Mesothelial cell of epicardium (in vitro differentiated cells): ENCODE measurements around the gene NAALADL1. TPM values are rescaled to one million over a fixed set of nuclear protein-coding genes. Genes with fewer than 3 reads are reported as not detected.

Experiments used
- DNase-seq, 2 experiments: peaks; one replicate each; pipeline ENCODE4 v3.0.0; 2021; ENCODE audit warnings: low spot score in 2 of 2; ENCODE audit not compliant: unreplicated experiment in 2 of 2
- H3K27ac Mint-ChIP-seq: 2 replicates; pipeline ENCODE4 v1.8.0; 2021; ENCODE audit warnings: mixed read lengths
- H3K27me3 Mint-ChIP-seq: 2 replicates; pipeline ENCODE4 v1.8.0; 2021; ENCODE audit warnings: low read depth, mixed read lengths
- H3K36me3 Mint-ChIP-seq: 2 replicates; pipeline ENCODE4 v1.8.0; 2021; ENCODE audit warnings: mixed read lengths
- H3K4me1 Mint-ChIP-seq: 2 replicates; pipeline ENCODE4 v1.8.0; 2021; ENCODE audit warnings: mixed read lengths
- H3K4me3 Mint-ChIP-seq: 2 replicates; pipeline ENCODE4 v1.8.0; 2021; ENCODE audit warnings: mild to moderate bottlenecking, moderate library complexity, mixed read lengths
- H3K9me3 Mint-ChIP-seq: 2 replicates; pipeline ENCODE4 v1.8.0; 2021; ENCODE audit warnings: mixed read lengths
- total RNA-seq: library from RNA; stranded (reverse); gene quantifications from 3 replicates; pipeline ENCODE4 v1.2.1, GENCODE V29; 2021
- TF ChIP-seq, protein P1 (sequence below): fragments of 200-600 bp; sonication (generic); IDR thresholded peaks from one replicate; pipeline ENCODE4 v1.5.0; 2021; ENCODE audit warnings: antibody characterized with exemption; ENCODE audit not compliant: unreplicated experiment

Gene NAALADL1, protein sequence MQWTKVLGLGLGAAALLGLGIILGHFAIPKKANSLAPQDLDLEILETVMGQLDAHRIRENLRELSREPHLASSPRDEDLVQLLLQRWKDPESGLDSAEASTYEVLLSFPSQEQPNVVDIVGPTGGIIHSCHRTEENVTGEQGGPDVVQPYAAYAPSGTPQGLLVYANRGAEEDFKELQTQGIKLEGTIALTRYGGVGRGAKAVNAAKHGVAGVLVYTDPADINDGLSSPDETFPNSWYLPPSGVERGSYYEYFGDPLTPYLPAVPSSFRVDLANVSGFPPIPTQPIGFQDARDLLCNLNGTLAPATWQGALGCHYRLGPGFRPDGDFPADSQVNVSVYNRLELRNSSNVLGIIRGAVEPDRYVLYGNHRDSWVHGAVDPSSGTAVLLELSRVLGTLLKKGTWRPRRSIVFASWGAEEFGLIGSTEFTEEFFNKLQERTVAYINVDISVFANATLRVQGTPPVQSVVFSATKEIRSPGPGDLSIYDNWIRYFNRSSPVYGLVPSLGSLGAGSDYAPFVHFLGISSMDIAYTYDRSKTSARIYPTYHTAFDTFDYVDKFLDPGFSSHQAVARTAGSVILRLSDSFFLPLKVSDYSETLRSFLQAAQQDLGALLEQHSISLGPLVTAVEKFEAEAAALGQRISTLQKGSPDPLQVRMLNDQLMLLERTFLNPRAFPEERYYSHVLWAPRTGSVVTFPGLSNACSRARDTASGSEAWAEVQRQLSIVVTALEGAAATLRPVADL
- 1.2 to 1.8 TPM (median 1.5 TPM) in 3 replicates for total RNA-seq

DNA sequence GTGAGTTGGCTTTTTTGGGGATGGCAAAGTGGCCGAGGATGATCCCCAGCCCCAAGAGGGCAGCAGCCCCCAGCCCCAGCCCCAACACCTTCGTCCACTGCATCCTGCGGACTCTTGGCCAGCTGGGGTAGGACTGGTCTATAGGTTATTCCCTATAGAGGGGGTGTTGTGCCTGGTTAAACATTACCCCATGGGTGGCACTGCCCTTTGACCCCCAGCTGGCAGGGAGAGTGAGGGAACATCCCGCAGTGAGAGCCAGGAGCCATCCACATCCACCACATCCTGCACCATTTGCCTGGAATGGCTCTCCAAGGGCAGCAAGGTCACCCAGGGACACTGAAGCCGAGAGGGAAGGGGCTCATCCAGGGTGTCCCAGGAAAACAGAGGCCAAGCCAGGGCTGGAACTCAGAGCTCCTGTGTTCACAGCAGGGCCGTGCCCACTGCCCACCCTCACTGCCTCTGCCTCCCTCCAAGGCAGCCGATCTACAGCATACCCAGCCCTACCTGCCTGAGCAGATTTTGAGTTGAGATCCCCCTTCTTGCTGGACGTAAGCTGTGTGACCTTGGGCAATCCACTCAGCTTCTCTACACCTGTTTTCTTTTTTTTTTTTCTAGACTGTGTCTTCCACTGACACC, at the start of gene NAALADL1:
NAALADL1 (minus strand) TSS at position 135 of the 636 bp plus-strand sequence; CDS start at position 103, 32 bp downstream.
- no peaks in the 10 kb centered on the region for H3K9me3 Mint-ChIP-seq
- no peaks in the 10 kb centered on the region for H3K4me1 Mint-ChIP-seq
- H3K27ac Mint-ChIP-seq, result no peak within 1 kb of the TSS
- no peak within 1 kb of the TSS for H3K4me3 Mint-ChIP-seq
- no peak for DNase-seq
- H3K27me3 Mint-ChIP-seq, result peaks cover 8% of the 10 kb centered on the region
- no peaks in the 10 kb centered on the region for H3K36me3 Mint-ChIP-seq
- TF ChIP-seq, protein P1, sequence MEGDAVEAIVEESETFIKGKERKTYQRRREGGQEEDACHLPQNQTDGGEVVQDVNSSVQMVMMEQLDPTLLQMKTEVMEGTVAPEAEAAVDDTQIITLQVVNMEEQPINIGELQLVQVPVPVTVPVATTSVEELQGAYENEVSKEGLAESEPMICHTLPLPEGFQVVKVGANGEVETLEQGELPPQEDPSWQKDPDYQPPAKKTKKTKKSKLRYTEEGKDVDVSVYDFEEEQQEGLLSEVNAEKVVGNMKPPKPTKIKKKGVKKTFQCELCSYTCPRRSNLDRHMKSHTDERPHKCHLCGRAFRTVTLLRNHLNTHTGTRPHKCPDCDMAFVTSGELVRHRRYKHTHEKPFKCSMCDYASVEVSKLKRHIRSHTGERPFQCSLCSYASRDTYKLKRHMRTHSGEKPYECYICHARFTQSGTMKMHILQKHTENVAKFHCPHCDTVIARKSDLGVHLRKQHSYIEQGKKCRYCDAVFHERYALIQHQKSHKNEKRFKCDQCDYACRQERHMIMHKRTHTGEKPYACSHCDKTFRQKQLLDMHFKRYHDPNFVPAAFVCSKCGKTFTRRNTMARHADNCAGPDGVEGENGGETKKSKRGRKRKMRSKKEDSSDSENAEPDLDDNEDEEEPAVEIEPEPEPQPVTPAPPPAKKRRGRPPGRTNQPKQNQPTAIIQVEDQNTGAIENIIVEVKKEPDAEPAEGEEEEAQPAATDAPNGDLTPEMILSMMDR, result no peak

DNA sequence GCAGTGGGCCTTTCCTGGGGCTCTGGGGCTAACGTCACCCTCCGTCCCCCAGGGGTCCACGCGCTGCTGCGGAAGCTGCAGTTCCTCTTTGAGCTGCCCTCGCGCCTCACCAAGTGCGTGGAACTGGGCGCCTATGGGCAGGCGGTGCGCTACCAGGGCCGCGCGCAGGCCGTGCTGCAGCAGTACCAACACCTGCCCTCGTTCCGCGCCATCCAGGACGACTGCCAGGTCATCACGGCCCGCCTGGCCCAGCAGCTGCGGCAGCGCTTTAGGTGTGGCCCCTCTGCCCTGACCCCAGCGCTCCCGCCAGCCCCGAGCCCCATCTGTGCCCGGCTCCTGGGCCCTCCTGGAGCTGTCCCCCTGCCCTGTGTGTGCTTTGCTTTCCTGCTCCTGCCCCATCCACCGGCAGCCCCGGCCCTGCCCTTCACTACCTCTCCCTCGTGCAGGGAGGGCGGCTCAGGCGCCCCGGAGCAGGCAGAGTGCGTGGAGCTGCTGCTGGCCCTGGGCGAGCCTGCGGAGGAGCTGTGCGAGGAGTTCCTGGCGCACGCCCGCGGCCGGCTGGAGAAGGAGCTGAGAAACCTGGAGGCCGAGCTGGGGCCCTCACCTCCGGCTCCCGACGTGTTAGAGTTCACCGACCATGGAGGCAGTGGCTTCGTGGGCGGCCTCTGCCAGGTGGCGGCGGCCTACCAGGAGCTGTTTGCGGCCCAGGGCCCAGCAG, 49.6 kb upstream of the NAALADL1 start:
- peaks cover 18% of the 10 kb centered on the region for H3K4me1 Mint-ChIP-seq

DNA sequence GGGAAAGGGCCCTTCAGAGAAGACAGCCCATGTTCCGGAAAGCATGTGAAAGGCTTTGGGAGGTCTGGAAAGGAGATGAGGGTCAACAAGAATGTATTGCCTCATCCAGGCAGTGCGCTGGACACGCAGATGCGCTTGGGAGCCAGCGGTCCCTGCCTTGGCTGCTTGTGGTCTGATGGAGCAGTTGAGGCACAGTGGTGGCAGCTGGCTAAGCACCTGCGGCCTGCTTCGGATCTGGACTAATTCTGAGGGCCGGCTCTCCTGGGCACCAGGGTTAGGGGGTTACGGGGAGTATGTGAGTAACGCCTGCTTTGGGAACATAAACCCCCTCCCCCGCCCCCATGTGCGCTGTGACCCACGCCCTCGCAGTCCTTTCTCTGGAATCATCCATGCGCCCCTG, 48.7 kb upstream of the NAALADL1 start:
- DNase-seq, result no peak
- Mint-ChIP-seq H3K4me1 (peaks cover 19% of the 10 kb centered on the region), H3K27me3 (peaks cover 2% of the 10 kb centered on the region), H3K9me3 (no peaks in the 10 kb centered on the region), H3K36me3 (no peaks in the 10 kb centered on the region), H3K4me3 (no peak overlapping the region), H3K27ac (no peak overlapping the region)
- TF ChIP-seq, protein P1, result no peak

More for the DNA sequence above, 49.6 kb upstream of the NAALADL1 start:
- TF ChIP-seq, protein P1, result no peak
- Mint-ChIP-seq H3K4me3 (no peak overlapping the region), H3K27ac (no peak overlapping the region), H3K27me3 (peaks cover 2% of the 10 kb centered on the region), H3K9me3 (no peaks in the 10 kb centered on the region), H3K36me3 (no peaks in the 10 kb centered on the region)
- no peak for DNase-seq

DNA sequence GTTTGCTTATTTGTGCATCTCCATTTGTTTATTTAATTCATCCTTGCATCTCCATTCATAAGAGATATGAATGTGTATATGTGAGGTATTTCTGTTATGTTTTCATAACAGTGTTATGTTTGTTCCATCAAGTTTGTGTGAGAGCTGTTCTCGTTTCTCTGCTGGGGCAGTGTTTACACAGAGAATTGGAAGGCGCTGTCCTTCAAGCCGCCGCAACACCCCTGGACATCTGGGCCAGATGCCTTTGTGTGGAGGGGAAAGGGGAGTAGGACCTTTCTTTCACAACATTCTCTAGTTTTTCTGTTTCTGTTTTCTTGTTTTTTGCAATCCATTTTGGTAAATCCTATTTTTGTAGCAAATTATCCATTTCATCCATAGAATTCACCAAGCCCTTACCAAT, 46.3 kb upstream of the NAALADL1 start:
- DNase-seq, result no peak
- H3K27ac Mint-ChIP-seq, result no peak overlapping the region
- peaks cover 3% of the 10 kb centered on the region for H3K4me1 Mint-ChIP-seq
- TF ChIP-seq, protein P1, result no peak
- H3K4me3 Mint-ChIP-seq, result no peak overlapping the region
- no peaks in the 10 kb centered on the region for H3K36me3 Mint-ChIP-seq
- no peaks in the 10 kb centered on the region for H3K9me3 Mint-ChIP-seq
- no peaks in the 10 kb centered on the region for H3K27me3 Mint-ChIP-seq

DNA sequence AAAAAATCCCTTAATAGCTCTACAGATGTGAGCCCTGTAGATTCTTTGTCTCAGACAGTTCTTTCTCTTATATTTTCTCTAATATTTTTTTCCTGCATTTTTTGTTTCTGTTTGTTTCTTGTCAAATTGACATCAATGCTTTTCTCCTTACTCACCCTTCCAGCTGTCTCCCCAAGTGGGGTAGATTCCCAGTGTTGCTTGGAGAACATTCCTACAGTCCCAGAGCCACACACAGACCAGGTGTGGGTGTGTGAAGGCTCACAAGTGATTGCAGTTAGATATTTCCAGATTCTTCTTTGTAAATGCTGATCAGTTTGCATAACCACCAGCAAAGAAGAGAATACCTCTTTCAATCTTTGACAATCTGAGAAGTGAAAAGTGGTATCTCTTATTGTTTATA, 45.1 kb upstream of the NAALADL1 start:
- Mint-ChIP-seq H3K36me3 (no peaks in the 10 kb centered on the region), H3K4me1 (peaks cover 3% of the 10 kb centered on the region), H3K9me3 (no peaks in the 10 kb centered on the region), H3K4me3 (no peak overlapping the region), H3K27me3 (no peaks in the 10 kb centered on the region), H3K27ac (no peak overlapping the region)
- TF ChIP-seq, protein P1, result no peak
- no peak for DNase-seq
